CD14-positive monocyte (primary cell): Measurements from ENCODE around the gene DCP1A. TPM values are rescaled to one million over a fixed set of nuclear protein-coding genes. Genes with fewer than 3 reads are reported as not detected.

ENCODE experiments used
- DNase-seq, 3 donors: peaks; one replicate each; pipeline ENCODE4 v3.0.0-alpha.2; 2011 to 2022
- H2AFZ ChIP-seq: 2 replicates; pipeline ENCODE4 v1.6.0; 2012; ENCODE audit warnings: mild to moderate bottlenecking, low read depth, low read length, inconsistent platforms; ENCODE audit not compliant: insufficient read depth, poor library complexity, severe bottlenecking
- H3K27ac ChIP-seq, 2 donors: 1 replicate in 1 of 2; 2 replicates in 1 of 2; pipeline ENCODE4 v1.5.1; 2012 to 2013; ENCODE audit warnings: low read length in 2 of 2, control low read depth in 1 of 2, inconsistent platforms in 1 of 2, low read depth in 1 of 2, mild to moderate bottlenecking in 1 of 2
- H3K27me3 ChIP-seq, 2 donors: one replicate each; pipeline versions ENCODE4 v1.6.0 to v1.6.1; 2011 to 2013; ENCODE audit warnings: low read length in 2 of 2; ENCODE audit not compliant: control insufficient read depth in 2 of 2, insufficient read depth in 2 of 2
- H3K36me3 ChIP-seq, 2 donors: replicated peaks in 1 of 2; 1 replicate in 1 of 2; 2 replicates in 1 of 2; pipeline versions ENCODE4 v1.5.1 to v1.6.1; 2012 to 2013; ENCODE audit warnings: low read length in 2 of 2, control low read depth in 1 of 2, inconsistent platforms in 1 of 2, mild to moderate bottlenecking in 1 of 2; ENCODE audit not compliant: insufficient read depth in 2 of 2, control insufficient read depth in 1 of 2
- H3K4me1 ChIP-seq, 2 donors: 1 replicate in 1 of 2; 2 replicates in 1 of 2; pipeline versions ENCODE4 v1.5.1 to v1.6.1; 2012 to 2013; ENCODE audit warnings: low read length in 2 of 2, control low read depth in 1 of 2, inconsistent platforms in 1 of 2, mild to moderate bottlenecking in 1 of 2, moderate library complexity in 1 of 2; ENCODE audit not compliant: insufficient read depth in 2 of 2, control insufficient read depth in 1 of 2
- H3K4me2 ChIP-seq: replicated peaks from 2 replicates; pipeline ENCODE3; 2012; ENCODE audit warnings: low read length, moderate library complexity, mild to moderate bottlenecking; ENCODE audit not compliant: poor library complexity, severe bottlenecking; ENCODE audit errors: extremely low read depth
- H3K4me3 ChIP-seq, 3 experiments: fragments of 200-600 bp in 1 of 3; sonication (generic) in 1 of 3; replicated peaks in 1 of 3; 1 replicate in 2 of 3; 2 replicates in 1 of 3; pipeline ENCODE4 v1.5.1; 2011 to 2013; ENCODE audit warnings: low read length in 3 of 3, mild to moderate bottlenecking in 3 of 3, control low read depth in 2 of 3, low read depth in 2 of 3, inconsistent platforms in 1 of 3, moderate library complexity in 1 of 3
- H3K79me2 ChIP-seq: 2 replicates; pipeline ENCODE4 v1.6.0; 2012; ENCODE audit warnings: mild to moderate bottlenecking, control low read depth, inconsistent platforms, low read length, moderate library complexity; ENCODE audit not compliant: insufficient read depth
- H3K9ac ChIP-seq: 2 replicates; pipeline ENCODE4 v1.6.0; 2017; ENCODE audit warnings: low read length, mild to moderate bottlenecking; ENCODE audit not compliant: insufficient read depth, poor library complexity, severe bottlenecking
- H3K9me3 ChIP-seq, 2 donors: replicated peaks in 1 of 2; 1 replicate in 1 of 2; 2 replicates in 1 of 2; pipeline versions ENCODE4 v1.5.1 to v1.6.1; 2012 to 2013; ENCODE audit warnings: low read length in 2 of 2, control low read depth in 1 of 2; ENCODE audit not compliant: control insufficient read depth in 1 of 2, insufficient read depth in 1 of 2
- H4K20me1 ChIP-seq: 2 replicates; pipeline ENCODE4 v1.6.0; 2012; ENCODE audit warnings: mild to moderate bottlenecking, low read length, control low read depth, moderate library complexity; ENCODE audit not compliant: insufficient read depth
- H3K27ac Mint-ChIP-seq, 7 donors: one replicate each; pipeline ENCODE4 v1.8.0; 2020; ENCODE audit warnings: mild to moderate bottlenecking in 7 of 7, mixed read lengths in 7 of 7, moderate library complexity in 6 of 7, inconsistent platforms in 2 of 7
- H3K27me3 Mint-ChIP-seq, 3 donors: one replicate each; pipeline ENCODE4 v1.8.0; 2021 to 2022; ENCODE audit warnings: low read depth in 3 of 3, mild to moderate bottlenecking in 3 of 3, mixed read lengths in 3 of 3, moderate library complexity in 3 of 3, inconsistent platforms in 1 of 3
- H3K36me3 Mint-ChIP-seq, 2 donors: one replicate each; pipeline ENCODE4 v1.8.0; 2020; ENCODE audit warnings: mixed read lengths in 2 of 2, inconsistent platforms in 1 of 2, mild to moderate bottlenecking in 1 of 2
- H3K4me1 Mint-ChIP-seq: one replicate; pipeline ENCODE4 v1.8.0; 2020; ENCODE audit warnings: mild to moderate bottlenecking, mixed read lengths
- H3K4me3 Mint-ChIP-seq, 2 donors: one replicate each; pipeline ENCODE4 v1.8.0; 2020; ENCODE audit warnings: mild to moderate bottlenecking in 2 of 2, mixed read lengths in 2 of 2, moderate library complexity in 1 of 2
- H3K9me3 Mint-ChIP-seq, 7 donors: one replicate each; pipeline ENCODE4 v1.8.0; 2020 to 2022; ENCODE audit warnings: mixed read lengths in 7 of 7, mild to moderate bottlenecking in 6 of 7, moderate library complexity in 6 of 7, inconsistent platforms in 2 of 7
- CTCF ChIP-seq: fragments of 200-600 bp; IDR thresholded peaks from one replicate; pipeline ENCODE4 v1.8.0; 2022; ENCODE audit warnings: antibody characterized with exemption, mild to moderate bottlenecking
- WGBS: methylation state at CpG from one replicate; pipeline ENCODE4 v1.1.5; 2013; ENCODE audit warnings: missing lambda C conversion rate; ENCODE audit not compliant: insufficient coverage; 5-methylcytosine and 5-hydroxymethylcytosine counted together
- intact Hi-C, 2 donors: fragments of 100-400 bp; cut with micrococcal nuclease; formaldehyde crosslinking; loops; one replicate each; pipeline versions ENCODE4 v1.15.0 to v1.15.1; 2023
- polyA plus RNA-seq, 3 donors: library from polyadenylated mRNA; depleted of rRNA in 1 of 3; unstranded in 2 of 3; stranded (reverse) in 1 of 3; fragments of 300-500 nt in 2 of 3; fragments of >200 nt in 1 of 3; fragmentation: Illumina TruSeq in 2 of 3; gene quantifications; 1 replicate in 2 of 3; 2 replicates in 1 of 3; pipeline ENCODE4 v1.2.3, GENCODE V29; 2012 to 2021

The DCP1A gene
- polyA plus RNA-seq, 3 donors, result 11.9 to 25.4 (median 19.3) TPM

DNA sequence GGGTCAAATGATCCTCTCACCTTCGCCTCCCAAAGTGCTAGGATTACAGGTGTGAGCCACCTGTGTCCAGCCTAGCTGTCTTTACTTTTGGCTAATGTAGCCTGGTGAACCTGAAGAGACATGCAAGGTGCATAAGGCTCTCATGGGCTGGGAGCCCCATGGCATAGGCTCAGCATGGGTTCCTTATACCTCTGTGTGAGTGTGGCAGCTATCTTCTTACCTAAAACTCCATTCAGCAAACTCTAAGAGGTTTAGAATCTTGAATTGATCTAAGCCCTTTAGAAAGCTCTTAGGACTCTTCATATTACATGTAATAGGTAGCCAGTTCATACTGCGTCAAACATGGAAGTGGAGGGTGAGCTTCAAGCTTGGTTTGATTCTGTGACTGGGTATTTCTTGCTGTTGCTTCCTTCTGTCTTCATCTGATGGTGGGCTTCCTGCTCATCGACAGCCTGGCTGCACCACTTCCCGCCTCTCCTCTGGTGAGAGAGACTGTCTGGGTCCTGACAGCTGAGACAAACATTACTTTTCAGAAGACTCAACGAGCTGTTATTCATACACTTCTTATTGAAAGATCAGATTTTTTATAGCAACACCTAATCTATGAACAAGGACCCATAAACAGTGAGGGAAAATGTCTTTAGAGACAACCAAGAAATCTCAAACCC is 72.3 kb downstream of the DCP1A start:
- Histone ChIP-seq H3K4me1 (peaks cover 20 to 21% of the 10 kb centered on the region in 2 donors), H3K9ac (no peak overlapping the region), H3K27me3 (no peaks in the 10 kb centered on the region), H3K4me3 (no peak overlapping the region), H4K20me1 (no peaks in the 10 kb centered on the region), H3K27ac (no peak overlapping the region), H3K36me3 (peaks cover 0 to 3% of the 10 kb centered on the region in 2 donors), H2AFZ (no peak overlapping the region), H3K9me3 (no peaks in the 10 kb centered on the region), H3K4me2 (no peak overlapping the region), H3K79me2 (peaks cover 45% of the 10 kb centered on the region)
- DNase-seq, result no peak
- no peak overlapping the region for H3K27ac Mint-ChIP-seq
- WGBS, result 39% methylated on average over 3 of the region's 5 CpGs
- H3K9me3 Mint-ChIP-seq, result no peaks in the 10 kb centered on the region
- H3K4me1 Mint-ChIP-seq, result peaks cover 21% of the 10 kb centered on the region
- no peak for TF ChIP-seq CTCF
- peaks cover 12 to 16% of the 10 kb centered on the region in 2 donors for H3K36me3 Mint-ChIP-seq
- intact Hi-C loops, result loop anchor here in 1 of 2 donors (5.0 to 10.0 kb wide), 2 partner anchors 38 to 60 kb away; no protein-coding TSS in a partner anchor
- H3K27me3 Mint-ChIP-seq, result peaks cover 0 to 2% (median 0%) of the 10 kb centered on the region in 3 donors
- no peak overlapping the region for H3K4me3 Mint-ChIP-seq

DNA sequence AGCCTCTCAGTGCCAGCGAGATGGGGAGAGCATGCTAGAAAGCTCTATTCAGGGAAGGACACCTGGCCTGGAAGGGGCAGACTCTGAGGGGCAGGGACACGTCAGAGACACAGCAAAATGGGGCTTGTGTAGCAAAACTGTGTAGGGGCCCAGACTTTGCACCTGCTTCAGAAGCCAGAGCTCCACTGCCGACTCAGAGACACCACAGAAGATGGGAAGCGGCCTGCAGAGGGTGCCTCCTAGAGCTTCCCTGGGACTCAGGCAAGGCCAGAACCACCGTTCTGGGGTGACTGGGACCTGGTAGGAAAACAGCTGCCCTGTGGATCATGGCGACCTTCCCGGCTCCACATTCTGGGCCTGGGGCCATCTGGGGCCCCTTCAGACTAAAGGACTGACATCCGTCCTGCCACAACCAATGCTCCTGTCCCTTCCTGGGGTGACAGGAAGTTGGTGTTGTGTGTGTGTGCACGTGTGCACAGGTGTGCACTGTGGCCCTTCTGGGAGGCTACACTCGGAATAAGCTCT is 74.1 kb downstream of the DCP1A start:
- Histone ChIP-seq H3K4me1 (peaks cover 39% of the 10 kb centered on the region in 2 donors), H3K9me3 (no peaks in the 10 kb centered on the region), H2AFZ (no peak overlapping the region), H4K20me1 (no peaks in the 10 kb centered on the region), H3K9ac (no peak overlapping the region), H3K27ac (peak overlapping the region in 1 of 2 donors; percentile 3), H3K36me3 (peaks cover 0 to 3% of the 10 kb centered on the region in 2 donors), H3K4me2 (no peak overlapping the region), H3K79me2 (peaks cover 53% of the 10 kb centered on the region), H3K4me3 (no peak overlapping the region), H3K27me3 (no peaks in the 10 kb centered on the region)
- no peak for DNase-seq
- intact Hi-C loops, result loop anchor here in 1 of 2 donors (5.0 to 10.0 kb wide), 2 partner anchors 36 to 58 kb away; no protein-coding TSS in a partner anchor
- Mint-ChIP-seq H3K27me3 (peaks cover 0 to 1% (median 0%) of the 10 kb centered on the region in 3 donors), H3K9me3 (no peaks in the 10 kb centered on the region), H3K4me3 (no peak overlapping the region), H3K27ac (no peak overlapping the region), H3K36me3 (peaks cover 12 to 13% of the 10 kb centered on the region in 2 donors), H3K4me1 (peaks cover 37% of the 10 kb centered on the region)
- WGBS, result 84% methylated on average over 9 of the region's 10 CpGs
- TF ChIP-seq CTCF, result no peak
